Psoas muscle (tissue), 8 donors: ENCODE measurements around the gene GGA2. TPM values are rescaled to one million over a fixed set of nuclear protein-coding genes. Genes with fewer than 3 reads are reported as not detected.
A peak's percentile ranks its signal among the peaks of the same experiment; 100 is the strongest.
"Not testable (repeated sequence)": the region's sequence is repeated elsewhere in the genome, so short reads cannot be mapped to it uniquely, and the experiment has no call there.

Experiments
- ATAC-seq, 4 donors: fragments of 200-7000 bp; cut with Tn5 transposase; one replicate each; pipeline ENCODE4 v1.9.1; 2020; ENCODE audit warnings: moderate library complexity in 3 of 4, mild to moderate bottlenecking in 2 of 4
- DNase-seq, 2 donors: peaks; one replicate each; pipeline ENCODE4 v3.0.0-alpha.2; 2020
- H3K27ac ChIP-seq: fragments of 200-600 bp; one replicate; pipeline ENCODE4 v1.8.0; 2022
- H3K27me3 ChIP-seq, 3 donors: fragments of 200-600 bp in 1 of 3; one replicate each; pipeline versions ENCODE4 v1.6.1 to v1.8.0; 2013 to 2022; ENCODE audit warnings: low read length in 2 of 3, mild to moderate bottlenecking in 2 of 3, moderate library complexity in 1 of 3; ENCODE audit not compliant: insufficient read depth in 3 of 3
- H3K36me3 ChIP-seq, 2 donors: fragments of 200-600 bp in 1 of 2; one replicate each; pipeline versions ENCODE4 v1.6.1 to v1.8.0; 2013 to 2022; ENCODE audit warnings: low read depth in 1 of 2, mild to moderate bottlenecking in 1 of 2, moderate library complexity in 1 of 2; ENCODE audit not compliant: insufficient read depth in 1 of 2
- H3K4me1 ChIP-seq: fragments of 200-600 bp; one replicate; pipeline ENCODE4 v1.8.0; 2022
- H3K4me3 ChIP-seq: fragments of 200-600 bp; one replicate; pipeline ENCODE4 v1.8.0; 2022; ENCODE audit warnings: mild to moderate bottlenecking
- H3K9me3 ChIP-seq: fragments of 200-600 bp; one replicate; pipeline ENCODE4 v1.8.0; 2022
- WGBS, 3 donors: extraction: QIAGEN DNeasy Blood & Tissue Kit; methylation state at CpG; one replicate each; pipeline versions ENCODE4 v1.1.6 to v1.1.7; 2013; 5-methylcytosine and 5-hydroxymethylcytosine counted together
- intact Hi-C, 2 donors: fragments of 100-400 bp; cut with DNase I; formaldehyde crosslinking; loops; one replicate each; pipeline versions ENCODE4 v1.11.0 to v1.14.2; 2022
- polyA plus RNA-seq, 3 donors: library from polyadenylated mRNA; stranded (reverse); fragments of 200-250 nt; gene quantifications; one replicate each; pipeline ENCODE4 v1.2.3, GENCODE V29; 2013
- total RNA-seq, 4 donors: library from RNA; stranded (reverse); fragmentation: NEBNext Ultra II Directional in 2 of 4; extraction: Animal tissue kit (Norgen Biotek cat#: 25700) in 2 of 4; gene quantifications; one replicate each; pipeline versions ENCODE4 v1.2.1 to v1.2.4, GENCODE V29; 2021 to 2023
- TF ChIP-seq, protein P1 (sequence below): fragments of 200-600 bp; IDR thresholded peaks from one replicate; pipeline ENCODE4 v1.8.0; 2022; ENCODE audit warnings: antibody characterized with exemption
- donor health status: healthy with polysubstance abuse.
- donor health status: DM: no; HTN: no; CAD: no; lungs with moderate emphysema.
- donor health status: Bipolar disorder and iron deficiency.
- donor health status: healthy.
- donor health status: DM: yes; HTN: yes; CAD: no.
- donor health status: DM: no; HTN: no; CAD: no.
- donor health status: DM: no; HTN: no; CAD: no.
- donor health status: DM: yes; HTN: yes; CAD: no.

The GGA2 gene
- total and polyA plus RNA-seq, 7 donors = 18.9 to 62.9 (median 49.3) TPM

GRCh38 chr16:23512168-23512695, 1.9 kb upstream of the GGA2 start:
- H3K9me3 ChIP-seq = no peaks in the 10 kb centered on the region
- WGBS, 3 donors = 90 to 92% (median 91%) methylated on average over 4 of the region's 4 CpGs
- no peaks in the 10 kb centered on the region for H3K4me1 ChIP-seq
- intact Hi-C loops = loop anchor here in 1 of 2 donors (5.0 kb wide), 1 partner anchor 45 kb away; the partner anchor contains the start of genes EARS2 and UBFD1
- H3K27ac ChIP-seq = no peak overlapping the region
- H3K4me3 ChIP-seq = no peak overlapping the region
- H3K27me3 ChIP-seq = no peaks in the 10 kb centered on the region
- no peak for DNase-seq
- no peak for ATAC-seq
- TF ChIP-seq, protein P1, sequence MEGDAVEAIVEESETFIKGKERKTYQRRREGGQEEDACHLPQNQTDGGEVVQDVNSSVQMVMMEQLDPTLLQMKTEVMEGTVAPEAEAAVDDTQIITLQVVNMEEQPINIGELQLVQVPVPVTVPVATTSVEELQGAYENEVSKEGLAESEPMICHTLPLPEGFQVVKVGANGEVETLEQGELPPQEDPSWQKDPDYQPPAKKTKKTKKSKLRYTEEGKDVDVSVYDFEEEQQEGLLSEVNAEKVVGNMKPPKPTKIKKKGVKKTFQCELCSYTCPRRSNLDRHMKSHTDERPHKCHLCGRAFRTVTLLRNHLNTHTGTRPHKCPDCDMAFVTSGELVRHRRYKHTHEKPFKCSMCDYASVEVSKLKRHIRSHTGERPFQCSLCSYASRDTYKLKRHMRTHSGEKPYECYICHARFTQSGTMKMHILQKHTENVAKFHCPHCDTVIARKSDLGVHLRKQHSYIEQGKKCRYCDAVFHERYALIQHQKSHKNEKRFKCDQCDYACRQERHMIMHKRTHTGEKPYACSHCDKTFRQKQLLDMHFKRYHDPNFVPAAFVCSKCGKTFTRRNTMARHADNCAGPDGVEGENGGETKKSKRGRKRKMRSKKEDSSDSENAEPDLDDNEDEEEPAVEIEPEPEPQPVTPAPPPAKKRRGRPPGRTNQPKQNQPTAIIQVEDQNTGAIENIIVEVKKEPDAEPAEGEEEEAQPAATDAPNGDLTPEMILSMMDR = no peak
- H3K36me3 ChIP-seq = peaks cover 2 to 16% of the 10 kb centered on the region in 2 donors

GRCh38 chr16:23511731-23512130, 1.4 kb upstream of the GGA2 start:
- Histone ChIP-seq H3K4me1 (no peaks in the 10 kb centered on the region), H3K27ac (no peak overlapping the region), H3K27me3 (no peaks in the 10 kb centered on the region), H3K36me3 (peaks cover 2 to 16% of the 10 kb centered on the region in 2 donors), H3K4me3 (no peak overlapping the region), H3K9me3 (no peaks in the 10 kb centered on the region)
- TF ChIP-seq, protein P1 = no peak
- intact Hi-C loops = loop anchor here in 1 of 2 donors (5.0 kb wide), 1 partner anchor 46 kb away; the partner anchor contains the start of genes EARS2 and UBFD1
- ATAC-seq (no peak), DNase-seq (no peak)
- 92 to 96% (median 93%) methylated on average over 7 of the region's 7 CpGs for WGBS, 3 donors

- 67 to 79% (median 72%) methylated on average over 10 of the region's 10 CpGs for WGBS, 3 donors
- H3K27ac ChIP-seq = not testable (repeated sequence)
Observed at GRCh38 chr16:23510915-23511270, 599 bp upstream of the GGA2 start.

DNA sequence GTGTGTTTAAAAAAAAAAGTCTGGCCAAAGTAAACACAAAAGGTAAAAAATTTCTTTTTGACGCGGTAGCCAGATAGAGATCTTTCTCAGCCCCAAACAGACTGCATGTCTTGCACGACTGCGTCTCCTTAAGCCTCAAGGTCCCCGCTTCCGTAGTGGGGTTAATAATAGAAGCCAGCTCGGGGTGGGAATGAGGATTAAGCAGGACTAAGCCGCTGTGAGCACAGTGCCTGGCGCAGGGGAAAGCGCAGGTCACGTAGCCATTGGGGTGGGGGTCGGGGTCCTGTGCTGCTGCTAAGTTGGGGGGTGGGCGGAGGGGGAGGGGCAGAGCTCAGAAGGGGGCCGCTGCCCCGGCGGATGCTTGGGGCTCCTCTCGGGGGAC, 521 bp downstream of the GGA2 start:
- peaks cover 17% of the 10 kb centered on the region for H3K4me1 ChIP-seq
- 0 to 1% (median 1%) methylated on average over 9 to 17 of the region's 17 CpGs for WGBS, 3 donors
- H3K9me3 ChIP-seq = no peaks in the 10 kb centered on the region
- intact Hi-C loops = loop anchor here in 1 of 2 donors (5.0 kb wide), 1 partner anchor 48 kb away; the partner anchor contains the start of genes EARS2 and UBFD1
- peak overlapping the region; percentile 95 for H3K27ac ChIP-seq
- TF ChIP-seq, protein P1 = no peak
- peaks cover 2 to 10% of the 10 kb centered on the region in 2 donors for H3K36me3 ChIP-seq
- no peaks in the 10 kb centered on the region for H3K27me3 ChIP-seq
- H3K4me3 ChIP-seq = peak overlapping the region; percentile 94
- DNase-seq = peak in 1 of 2 donors; percentile 72
- peak; percentile 35 to 72 (median 60) for ATAC-seq

More at GRCh38 chr16:23510915-23511270, 599 bp upstream of the GGA2 start:
- DNase-seq, H3K27me3 ChIP-seq, H3K9me3 ChIP-seq, ATAC-seq, H3K4me1 ChIP-seq: not testable (repeated sequence)
- peaks cover 2 to 16% of the 10 kb centered on the region in 2 donors for H3K36me3 ChIP-seq
- peak overlapping the region; percentile 94 for H3K4me3 ChIP-seq
- intact Hi-C loops = loop anchor here in 1 of 2 donors (5.0 kb wide), 1 partner anchor 46 kb away; the partner anchor contains the start of genes EARS2 and UBFD1

GRCh38 chr16:23509441-23509754, 896 bp downstream of the GGA2 start:
- intact Hi-C loops = no loop called here
- DNase-seq (no peak), ATAC-seq (no peak)
- Histone ChIP-seq H3K4me3 (peak overlapping the region; percentile 94), H3K27ac (peak overlapping the region; percentile 95), H3K4me1 (peaks cover 18% of the 10 kb centered on the region), H3K9me3 (no peaks in the 10 kb centered on the region), H3K27me3 (no peaks in the 10 kb centered on the region), H3K36me3 (peaks cover 0 to 6% of the 10 kb centered on the region in 2 donors)
- TF ChIP-seq, protein P1 = no peak
- WGBS, 3 donors = 4 to 13% (median 7%) methylated on average over 5 of the region's 5 CpGs
